Adipocyte (in vitro differentiated cells): Measurements from ENCODE around the gene POLR2E.

Experiments
- DNase-seq: peaks from one replicate; pipeline ENCODE4 v3.0.0-alpha.2; 2015; ENCODE audit warnings: low read depth
- H3K27me3 ChIP-seq: replicated peaks from 2 replicates; pipeline ENCODE4 v1.7.0; 2013; ENCODE audit warnings: mild to moderate bottlenecking, low read length, moderate library complexity; ENCODE audit not compliant: control insufficient read depth, insufficient read depth
- H3K36me3 ChIP-seq: 2 replicates; pipeline ENCODE4 v1.7.0; 2013; ENCODE audit warnings: low read length, mild to moderate bottlenecking, moderate library complexity; ENCODE audit not compliant: control insufficient read depth, insufficient read depth, severe bottlenecking
- H3K4me1 ChIP-seq: 2 replicates; pipeline ENCODE4 v1.7.0; 2013; ENCODE audit warnings: mild to moderate bottlenecking, low read length, moderate library complexity; ENCODE audit not compliant: control insufficient read depth, insufficient read depth
- H3K4me3 ChIP-seq: 2 replicates; pipeline ENCODE4 v1.7.0; 2013; ENCODE audit warnings: mild to moderate bottlenecking, low read length, moderate library complexity
- H3K9ac ChIP-seq: 2 replicates; pipeline ENCODE4 v1.7.0; 2013; ENCODE audit warnings: mild to moderate bottlenecking, low read length, moderate library complexity
- H3K9me3 ChIP-seq: 2 replicates; pipeline ENCODE4 v1.7.0; 2013; ENCODE audit warnings: mild to moderate bottlenecking, low read length, moderate library complexity; ENCODE audit not compliant: control insufficient read depth

POLR2E gene

DNA sequence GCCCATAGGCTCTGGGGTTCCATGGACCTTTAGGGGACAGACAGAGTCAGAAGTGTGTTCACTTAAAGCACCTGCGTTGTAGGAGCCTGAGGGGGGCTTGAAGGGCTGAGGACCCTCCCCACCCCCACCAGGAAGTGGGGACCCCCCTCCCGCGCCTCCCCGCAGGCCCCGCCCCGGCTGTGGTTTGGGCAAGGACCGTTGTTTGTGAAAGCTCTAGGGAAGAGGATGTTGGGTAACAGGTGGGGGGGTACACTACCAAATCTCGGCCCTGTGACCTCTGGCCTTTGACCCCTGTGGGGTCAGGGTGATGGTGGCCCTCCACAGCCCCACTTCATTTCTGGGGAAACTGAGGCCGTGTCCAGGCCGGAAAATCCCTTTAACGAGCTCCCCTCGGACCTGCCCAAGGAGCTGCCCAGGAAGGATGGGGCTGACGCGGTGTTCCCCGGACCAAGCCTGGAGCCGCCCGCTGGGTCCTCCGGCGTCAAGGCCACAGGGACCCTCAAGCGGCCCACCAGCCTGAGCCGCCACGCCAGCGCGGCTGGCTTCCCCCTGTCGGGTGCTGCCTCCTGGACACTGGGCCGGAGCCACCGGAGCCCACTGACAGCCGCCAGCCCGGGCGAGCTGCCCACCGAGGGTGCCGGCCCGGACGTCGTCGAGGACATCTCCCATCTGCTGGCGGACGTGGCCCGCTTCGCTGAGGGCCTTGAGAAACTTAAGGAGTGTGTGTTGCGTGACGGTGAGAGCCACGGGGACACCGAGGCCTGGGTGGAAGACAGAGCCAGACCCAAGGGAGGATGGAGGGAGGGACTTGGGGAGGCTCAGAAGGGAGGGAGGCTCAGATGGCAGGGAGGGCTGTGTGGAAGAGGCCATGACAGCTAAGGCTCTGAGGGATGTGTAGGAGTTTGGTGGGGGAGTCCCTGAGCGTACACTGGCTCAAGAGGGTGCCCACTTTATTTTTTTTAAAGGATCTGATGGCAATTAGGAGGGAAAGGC is 26.9 kb downstream of the POLR2E start:
- Histone ChIP-seq H3K4me3 (no peak overlapping the region), H3K4me1 (peaks cover 5% of the 10 kb centered on the region), H3K9ac (no peak overlapping the region), H3K36me3 (no peaks in the 10 kb centered on the region), H3K9me3 (no peaks in the 10 kb centered on the region), H3K27me3 (peaks cover 51% of the 10 kb centered on the region)
- DNase-seq, result no peak

DNA sequence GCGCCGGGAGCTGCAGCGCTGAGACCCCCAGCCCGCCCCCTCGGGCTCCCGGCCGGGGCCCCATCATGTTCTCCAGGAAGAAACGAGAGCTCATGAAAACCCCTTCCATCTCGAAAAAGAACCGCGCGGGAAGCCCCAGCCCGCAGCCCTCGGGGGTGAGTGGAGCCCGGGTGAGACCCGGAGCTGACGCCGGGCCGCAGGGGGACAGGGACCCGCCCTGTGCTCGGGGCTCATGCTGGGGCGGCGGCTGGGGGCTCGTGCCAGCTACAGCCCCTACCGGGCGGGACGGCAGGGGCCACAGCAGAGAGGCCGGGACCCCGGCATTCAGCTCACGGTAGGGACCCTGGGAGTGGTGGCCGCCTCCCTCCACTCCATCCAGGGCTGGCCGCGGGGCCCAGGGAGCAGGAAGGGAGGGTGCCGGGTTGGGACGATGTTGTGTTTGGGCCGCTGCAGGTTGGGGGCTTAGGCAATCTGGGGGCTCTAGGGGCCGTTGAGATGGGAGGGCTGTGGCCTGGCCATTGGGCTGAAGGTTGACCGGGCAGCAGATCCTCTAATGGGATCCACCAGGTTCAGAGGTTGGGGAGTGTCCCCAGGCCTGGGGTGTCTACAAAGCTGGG is 27.7 kb downstream of the POLR2E start:
- no peak overlapping the region for H3K9ac ChIP-seq
- no peak for DNase-seq
- H3K36me3 ChIP-seq, result no peaks in the 10 kb centered on the region
- H3K27me3 ChIP-seq, result peaks cover 49% of the 10 kb centered on the region
- H3K4me3 ChIP-seq, result no peak overlapping the region
- H3K4me1 ChIP-seq, result peaks cover 5% of the 10 kb centered on the region
- H3K9me3 ChIP-seq, result no peaks in the 10 kb centered on the region

DNA sequence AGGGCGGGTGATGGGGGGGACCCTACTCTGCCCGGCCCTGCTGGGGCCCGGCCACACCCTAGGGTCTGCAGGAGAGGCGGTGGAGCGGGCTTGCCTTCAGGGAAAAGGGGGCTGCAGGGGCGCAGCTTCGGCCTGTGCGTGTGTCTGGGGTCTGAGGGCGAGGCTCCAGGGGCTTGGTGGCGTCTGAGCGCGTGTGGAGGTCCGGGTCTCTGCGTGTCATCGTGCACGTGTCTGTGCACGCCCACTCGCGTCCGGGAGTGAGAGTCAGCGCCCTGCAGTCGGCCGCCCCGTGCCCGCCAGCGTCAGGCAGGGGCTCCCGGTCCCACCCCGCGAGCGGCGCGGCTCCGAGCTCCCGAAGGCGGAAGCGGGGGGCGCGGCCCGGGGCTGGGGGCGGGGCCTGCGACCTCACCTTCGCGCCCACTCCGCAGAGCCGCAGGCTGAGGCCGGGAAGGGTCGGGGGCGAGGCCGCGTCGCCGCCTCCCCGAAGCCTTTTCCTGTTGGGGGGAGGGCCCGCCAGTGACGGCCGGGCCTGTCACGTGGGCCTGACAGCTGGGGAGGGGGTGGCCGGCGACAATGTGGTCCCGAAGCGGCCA is 28.3 kb downstream of the POLR2E start, which contains the start of gene ARHGAP45:
Gene ARHGAP45, plus strand, starts transcription at position 420 of the 593 bp plus-strand sequence. CDS start 239 bp downstream, outside the sequence.
- H3K9me3 ChIP-seq, result no peaks in the 10 kb centered on the region
- H3K9ac ChIP-seq, result no peak within 1 kb of the TSS
- no peaks in the 10 kb centered on the region for H3K36me3 ChIP-seq
- H3K27me3 ChIP-seq, result peaks cover 48% of the 10 kb centered on the region
- peaks cover 5% of the 10 kb centered on the region for H3K4me1 ChIP-seq
- peak; percentile 18 for DNase-seq
- H3K4me3 ChIP-seq, result no peak within 1 kb of the TSS

DNA sequence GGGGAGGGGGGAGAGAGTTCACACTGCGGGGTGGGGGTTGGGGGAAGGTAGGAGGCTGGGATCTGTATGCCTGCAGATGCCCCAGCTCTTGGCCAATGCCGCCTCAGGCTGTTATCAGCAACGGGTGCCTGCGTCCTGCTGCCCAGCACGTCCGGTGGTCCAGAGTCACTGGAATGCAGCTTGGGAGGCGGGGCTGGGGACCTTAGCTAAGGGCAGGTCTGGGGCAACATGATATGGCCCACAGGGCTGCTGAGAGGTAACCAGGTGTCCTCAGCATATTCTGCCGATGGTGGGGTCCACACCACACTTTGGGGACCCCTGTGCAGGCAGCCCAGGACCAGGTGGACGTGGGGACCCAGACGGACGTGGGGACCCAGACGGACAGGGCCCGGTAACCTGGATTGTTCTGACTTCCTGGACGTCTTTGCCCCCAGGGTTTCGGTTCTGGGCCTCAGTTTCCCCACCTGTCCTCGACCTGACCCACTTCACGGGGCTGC is 28.9 kb downstream of the POLR2E start:
- no peak overlapping the region for H3K9ac ChIP-seq
- no peak for DNase-seq
- no peaks in the 10 kb centered on the region for H3K36me3 ChIP-seq
- H3K9me3 ChIP-seq, result no peaks in the 10 kb centered on the region
- no peak overlapping the region for H3K4me3 ChIP-seq
- H3K27me3 ChIP-seq, result peaks cover 48% of the 10 kb centered on the region
- H3K4me1 ChIP-seq, result peaks cover 5% of the 10 kb centered on the region

DNA sequence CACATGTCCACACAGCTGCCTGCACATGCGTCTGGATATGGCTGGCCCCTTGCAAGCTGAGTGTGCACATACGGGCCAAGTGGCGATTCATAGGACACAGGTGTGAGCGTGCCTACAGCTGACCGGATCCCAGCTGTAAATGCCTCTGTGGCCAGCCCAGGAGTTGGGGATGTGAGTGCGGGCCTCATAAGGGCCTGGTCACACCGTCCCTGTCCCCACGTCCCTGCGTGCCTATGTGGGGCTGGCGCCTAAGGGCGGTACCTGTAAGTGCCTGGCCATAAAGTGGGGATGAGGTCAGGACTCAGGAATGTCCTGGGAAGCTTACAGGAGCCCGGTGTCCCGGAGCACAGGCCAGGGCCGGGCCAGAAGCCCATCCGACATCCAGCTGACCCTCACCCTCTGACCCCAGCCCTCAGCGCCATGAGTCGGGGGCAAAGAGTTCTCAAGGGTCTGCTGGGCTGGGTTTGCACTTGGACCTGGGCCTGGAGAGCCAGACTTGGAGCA is 29.5 kb downstream of the POLR2E start:
- Histone ChIP-seq H3K4me3 (no peak overlapping the region), H3K9me3 (no peaks in the 10 kb centered on the region), H3K9ac (no peak overlapping the region), H3K36me3 (no peaks in the 10 kb centered on the region), H3K27me3 (peaks cover 44% of the 10 kb centered on the region), H3K4me1 (peaks cover 5% of the 10 kb centered on the region)
- DNase-seq, result no peak

DNA sequence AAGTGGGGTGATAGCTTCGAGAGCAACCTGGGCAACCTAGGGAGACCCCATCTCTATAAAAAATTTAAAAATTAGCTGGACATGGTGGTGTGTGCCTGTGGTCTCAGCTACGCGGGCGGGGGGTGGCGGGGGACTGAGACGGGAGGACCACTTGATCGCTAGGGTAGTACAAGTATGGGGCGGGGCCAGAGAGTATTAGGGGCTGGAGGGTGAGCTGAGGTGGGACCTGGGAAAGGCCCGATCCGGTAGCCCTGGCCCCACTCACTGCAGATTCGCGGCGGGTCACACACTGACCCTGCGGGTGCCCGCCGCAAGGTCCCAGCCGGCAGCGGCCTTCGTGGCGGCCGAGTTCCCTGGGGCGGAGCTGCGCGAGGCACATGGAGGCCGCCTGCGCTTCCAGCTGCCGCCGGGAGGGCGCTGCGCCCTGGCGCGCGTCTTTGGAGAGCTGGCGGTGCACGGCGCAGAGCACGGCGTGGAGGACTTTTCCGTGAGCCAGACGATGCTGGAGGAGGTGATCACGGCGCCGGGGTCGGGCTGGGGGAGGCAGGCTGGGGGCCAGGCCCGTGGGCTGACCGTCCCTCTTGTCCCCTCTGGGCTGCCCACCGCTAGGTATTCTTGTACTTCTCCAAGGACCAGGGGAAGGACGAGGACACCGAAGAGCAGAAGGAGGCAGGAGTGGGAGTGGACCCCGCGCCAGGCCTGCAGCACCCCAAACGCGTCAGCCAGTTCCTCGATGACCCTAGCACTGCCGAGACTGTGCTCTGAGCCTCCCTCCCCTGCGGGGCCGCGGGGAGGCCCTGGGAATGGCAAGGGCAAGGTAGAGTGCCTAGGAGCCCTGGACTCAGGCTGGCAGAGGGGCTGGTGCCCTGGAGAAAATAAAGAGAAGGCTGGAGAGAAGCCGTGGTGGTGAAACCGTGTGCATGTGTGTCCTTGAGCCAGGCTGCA is 30.2 kb downstream of the POLR2E start:
- DNase-seq, result peak; percentile 81
- Histone ChIP-seq H3K36me3 (no peaks in the 10 kb centered on the region), H3K4me1 (peaks cover 5% of the 10 kb centered on the region), H3K9me3 (no peaks in the 10 kb centered on the region), H3K4me3 (no peak overlapping the region), H3K9ac (no peak overlapping the region), H3K27me3 (peaks cover 41% of the 10 kb centered on the region)

DNA sequence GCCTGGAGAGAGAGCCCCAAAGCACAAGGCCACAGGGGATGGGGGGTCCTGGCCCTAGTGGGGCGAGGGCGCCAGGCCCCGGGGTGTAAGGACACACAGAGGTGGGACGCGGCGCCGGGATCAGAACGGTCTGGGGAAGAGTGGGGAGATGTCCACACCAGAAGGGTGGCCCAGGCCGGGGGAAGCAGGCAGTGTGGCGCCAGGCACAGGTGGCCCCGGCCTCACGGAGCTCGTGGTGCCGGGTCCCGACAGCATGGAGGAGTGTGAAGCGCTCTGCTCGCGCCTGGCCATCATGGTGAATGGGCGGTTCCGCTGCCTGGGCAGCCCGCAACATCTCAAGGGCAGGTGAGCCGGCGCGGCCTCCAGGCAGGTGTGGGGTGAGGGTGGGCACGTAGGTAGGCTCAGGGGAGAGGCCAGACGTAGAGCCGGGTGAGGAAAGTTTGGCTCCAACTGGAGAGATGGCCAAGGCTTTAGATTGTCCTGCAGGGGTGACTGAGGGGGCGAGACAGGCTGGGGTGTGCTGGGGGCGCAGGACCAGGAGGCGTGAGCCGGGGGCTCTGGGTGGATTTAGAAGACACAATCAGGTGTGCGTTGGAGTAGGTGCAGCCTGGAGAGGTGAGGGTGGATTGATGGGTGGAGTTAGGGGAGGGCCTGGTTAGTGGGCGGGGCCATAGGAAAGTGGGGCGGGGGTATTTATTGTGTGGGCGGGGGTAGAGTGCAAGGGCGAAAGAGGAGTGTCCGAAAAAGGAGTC is 31.1 kb downstream of the POLR2E start:
- H3K4me1 ChIP-seq, result peaks cover 5% of the 10 kb centered on the region
- no peak for DNase-seq
- no peaks in the 10 kb centered on the region for H3K9me3 ChIP-seq
- no peak overlapping the region for H3K4me3 ChIP-seq
- H3K9ac ChIP-seq, result no peak overlapping the region
- H3K36me3 ChIP-seq, result no peaks in the 10 kb centered on the region
- H3K27me3 ChIP-seq, result peaks cover 33% of the 10 kb centered on the region

DNA sequence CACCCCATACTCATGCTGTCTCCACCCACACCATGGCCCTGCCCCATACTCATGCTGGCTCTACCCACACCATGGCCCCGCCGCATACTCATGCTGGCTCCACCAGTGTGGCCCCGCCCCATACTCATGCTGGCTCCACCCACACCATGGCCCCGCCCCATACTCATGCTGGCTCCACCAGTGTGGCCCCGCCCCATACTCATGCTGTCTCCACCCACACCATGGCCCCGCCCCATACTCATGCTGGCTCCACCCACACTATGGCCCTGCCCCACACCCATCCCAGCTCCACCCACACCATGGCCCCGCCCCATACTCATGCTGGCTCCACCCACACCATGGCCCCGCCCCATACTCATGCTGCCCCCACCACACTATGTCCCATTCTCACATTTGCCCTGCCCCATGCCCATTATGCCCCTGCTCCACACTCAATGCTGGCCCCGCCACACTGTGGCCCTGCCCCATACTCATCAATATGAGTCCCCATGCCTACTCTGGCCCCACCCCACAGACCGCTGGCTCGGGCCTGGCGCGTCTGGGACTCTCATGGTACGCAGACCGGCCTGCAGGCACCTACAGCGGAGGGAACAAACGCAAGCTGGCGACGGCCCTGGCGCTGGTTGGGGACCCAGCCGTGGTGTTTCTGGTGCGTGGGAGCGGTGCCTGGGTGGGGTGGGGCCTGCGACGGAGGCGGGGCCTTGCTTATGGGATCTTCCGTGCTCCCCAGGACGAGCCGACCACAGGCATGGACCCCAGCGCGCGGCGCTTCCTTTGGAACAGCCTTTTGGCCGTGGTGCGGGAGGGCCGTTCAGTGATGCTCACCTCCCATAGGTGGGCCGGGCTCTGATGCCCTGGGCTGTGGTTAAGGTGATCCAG is 31.9 kb downstream of the POLR2E start:
- H3K4me3 ChIP-seq, result no peak overlapping the region
- peaks cover 25% of the 10 kb centered on the region for H3K27me3 ChIP-seq
- H3K36me3 ChIP-seq, result peaks cover 7% of the 10 kb centered on the region
- peaks cover 5% of the 10 kb centered on the region for H3K4me1 ChIP-seq
- DNase-seq, result no peak
- H3K9ac ChIP-seq, result no peak overlapping the region
- H3K9me3 ChIP-seq, result peaks cover 8% of the 10 kb centered on the region

DNA sequence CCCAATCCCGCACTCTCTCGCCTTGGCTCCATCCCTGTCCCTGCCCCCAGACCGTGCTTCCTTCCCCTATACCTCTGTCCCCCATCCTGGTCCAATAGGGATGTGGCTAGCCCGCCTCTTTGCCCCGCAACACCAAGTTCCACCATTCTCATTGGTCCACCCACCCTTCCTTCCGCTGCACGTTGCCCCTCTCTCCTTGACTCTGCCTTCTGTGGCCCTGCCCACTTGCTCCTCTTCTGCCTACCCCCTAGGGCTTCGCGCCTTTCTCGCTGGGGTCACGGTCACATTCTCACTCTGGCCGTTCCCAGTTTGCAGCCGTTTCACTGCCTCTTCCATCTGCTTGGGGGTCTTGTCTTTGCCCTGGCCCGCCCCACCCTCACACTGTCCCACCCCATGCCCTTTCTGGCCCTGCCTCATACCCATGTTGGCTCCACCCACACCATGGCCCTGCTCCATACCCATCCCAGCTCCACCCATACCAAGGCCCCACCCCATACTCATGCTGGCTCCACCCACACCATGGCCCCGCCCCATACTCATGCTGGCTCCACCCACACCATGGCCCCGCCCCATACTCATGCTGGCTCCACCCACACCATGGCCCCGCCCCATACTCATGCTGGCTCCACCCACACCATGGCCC is 32.7 kb downstream of the POLR2E start:
- no peak overlapping the region for H3K4me3 ChIP-seq
- DNase-seq, result no peak

More for the DNA sequence above, 32.7 kb downstream of the POLR2E start:
- Histone ChIP-seq H3K9ac (no peak overlapping the region), H3K27me3 (peaks cover 22% of the 10 kb centered on the region), H3K36me3 (peaks cover 8% of the 10 kb centered on the region), H3K4me1 (peaks cover 5% of the 10 kb centered on the region), H3K9me3 (peaks cover 15% of the 10 kb centered on the region)
